Placental pericyte (primary cell): ENCODE results near the gene CAPNS2. TPM values are rescaled to one million over a fixed set of nuclear protein-coding genes. Genes with fewer than 3 reads are reported as not detected.

Experiments used
- total RNA-seq: library from RNA; depleted of rRNA; stranded (reverse); fragments of >200 nt; gene quantifications from 2 replicates; pipeline ENCODE4 v1.2.3, GENCODE V29; 2012

CAPNS2 gene
- total RNA-seq: 0.72 and 0.88 TPM in 2 replicates

GRCh38 chr16:55566432-55567175 lies at the start of gene CAPNS2:
Gene CAPNS2 (plus strand): TSS chr16:55566684. CDS start chr16:55566757, 73 bp downstream.

Other genes with a start within 250 kb of the CAPNS2 start
- not detected in 2 replicates for gene IRX6, start 242.5 kb upstream of the CAPNS2 start, total RNA-seq
- 875 and 1,286 TPM in 2 replicates for gene MMP2, start 87.5 kb upstream of the CAPNS2 start, total RNA-seq
- gene LPCAT2, start 57.6 kb upstream of the CAPNS2 start, total RNA-seq: 14.4 and 52.4 TPM in 2 replicates
- 0.43 TPM in 1 of 2 replicates, not detected in the other for gene SLC6A2, start 89.3 kb downstream of the CAPNS2 start, total RNA-seq